Measurements from ENCODE around the gene IMPACT.

IMPACT gene

DNA sequence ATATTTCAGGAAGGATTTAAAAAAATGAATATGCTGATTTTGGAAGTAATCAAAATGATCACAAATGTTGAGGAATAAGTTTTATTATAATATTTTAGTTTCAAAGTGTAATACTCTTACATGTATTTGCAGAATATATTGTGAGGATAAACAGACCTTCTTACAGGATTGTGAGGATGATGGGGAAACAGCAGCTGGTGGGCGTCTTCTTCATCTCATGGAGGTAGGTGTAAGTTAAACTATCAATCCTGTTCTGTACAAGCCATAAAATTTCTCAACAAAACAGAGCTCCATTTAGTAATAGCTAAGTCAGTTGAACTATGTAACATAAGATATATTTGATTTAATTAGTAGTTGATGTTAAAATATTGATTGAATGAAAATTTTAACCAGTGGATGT is 21.5 kb downstream of the IMPACT start:
- TF ChIP-seq, protein P1, sequence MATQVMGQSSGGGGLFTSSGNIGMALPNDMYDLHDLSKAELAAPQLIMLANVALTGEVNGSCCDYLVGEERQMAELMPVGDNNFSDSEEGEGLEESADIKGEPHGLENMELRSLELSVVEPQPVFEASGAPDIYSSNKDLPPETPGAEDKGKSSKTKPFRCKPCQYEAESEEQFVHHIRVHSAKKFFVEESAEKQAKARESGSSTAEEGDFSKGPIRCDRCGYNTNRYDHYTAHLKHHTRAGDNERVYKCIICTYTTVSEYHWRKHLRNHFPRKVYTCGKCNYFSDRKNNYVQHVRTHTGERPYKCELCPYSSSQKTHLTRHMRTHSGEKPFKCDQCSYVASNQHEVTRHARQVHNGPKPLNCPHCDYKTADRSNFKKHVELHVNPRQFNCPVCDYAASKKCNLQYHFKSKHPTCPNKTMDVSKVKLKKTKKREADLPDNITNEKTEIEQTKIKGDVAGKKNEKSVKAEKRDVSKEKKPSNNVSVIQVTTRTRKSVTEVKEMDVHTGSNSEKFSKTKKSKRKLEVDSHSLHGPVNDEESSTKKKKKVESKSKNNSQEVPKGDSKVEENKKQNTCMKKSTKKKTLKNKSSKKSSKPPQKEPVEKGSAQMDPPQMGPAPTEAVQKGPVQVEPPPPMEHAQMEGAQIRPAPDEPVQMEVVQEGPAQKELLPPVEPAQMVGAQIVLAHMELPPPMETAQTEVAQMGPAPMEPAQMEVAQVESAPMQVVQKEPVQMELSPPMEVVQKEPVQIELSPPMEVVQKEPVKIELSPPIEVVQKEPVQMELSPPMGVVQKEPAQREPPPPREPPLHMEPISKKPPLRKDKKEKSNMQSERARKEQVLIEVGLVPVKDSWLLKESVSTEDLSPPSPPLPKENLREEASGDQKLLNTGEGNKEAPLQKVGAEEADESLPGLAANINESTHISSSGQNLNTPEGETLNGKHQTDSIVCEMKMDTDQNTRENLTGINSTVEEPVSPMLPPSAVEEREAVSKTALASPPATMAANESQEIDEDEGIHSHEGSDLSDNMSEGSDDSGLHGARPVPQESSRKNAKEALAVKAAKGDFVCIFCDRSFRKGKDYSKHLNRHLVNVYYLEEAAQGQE (IDR thresholded peaks at IDR 0.05; ENCODE audit: insufficient read depth in 1 of 2, low read depth in 2 of 2, low read length in 2 of 2) = no peak
- TF ChIP-seq FOXP2 (optimal IDR thresholded peaks at IDR 0.05; ENCODE audit: borderline replicate concordance, extremely low read depth, extremely low read length, insufficient read depth) (no peak), POLR2AphosphoS5 (IDR thresholded peaks at IDR 0.05; ENCODE audit: low read depth, low read length) (no peak), TAF1 (IDR thresholded peaks at IDR 0.05; ENCODE audit: borderline replicate concordance, insufficient read depth, low read length) (no peak), SIN3A (IDR thresholded peaks at IDR 0.05; ENCODE audit: borderline replicate concordance, insufficient read depth, low read length) (no peak)

DNA sequence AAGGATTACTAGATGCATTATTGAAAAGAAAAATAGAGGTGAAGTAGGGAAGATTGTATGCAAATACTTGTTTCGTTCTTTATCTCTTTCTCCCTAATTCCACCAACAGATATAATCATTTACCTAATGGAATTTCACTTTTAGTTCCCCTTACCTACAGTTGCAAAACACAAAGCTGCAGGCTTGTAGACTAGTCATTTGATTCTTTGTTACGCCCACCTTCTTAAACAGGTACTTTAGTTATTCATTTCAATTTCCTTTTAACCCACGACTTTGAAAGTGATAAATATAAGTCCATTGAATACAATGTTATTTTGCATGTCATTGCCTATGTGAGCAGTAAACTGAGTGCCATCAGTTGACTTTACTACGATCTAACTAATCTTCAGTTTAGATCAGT is 30.1 kb downstream of the IMPACT start:
- TF ChIP-seq FOXP2 (optimal IDR thresholded peaks at IDR 0.05; ENCODE audit: borderline replicate concordance, extremely low read depth, extremely low read length, insufficient read depth) (no peak), SIN3A (IDR thresholded peaks at IDR 0.05; ENCODE audit: borderline replicate concordance, insufficient read depth, low read length) (no peak), POLR2AphosphoS5 (IDR thresholded peaks at IDR 0.05; ENCODE audit: low read depth, low read length) (no peak), TAF1 (IDR thresholded peaks at IDR 0.05; ENCODE audit: borderline replicate concordance, insufficient read depth, low read length) (no peak)
- TF ChIP-seq, protein P1 (IDR thresholded peaks at IDR 0.05; ENCODE audit: insufficient read depth in 1 of 2, low read depth in 2 of 2, low read length in 2 of 2) = no peak

DNA sequence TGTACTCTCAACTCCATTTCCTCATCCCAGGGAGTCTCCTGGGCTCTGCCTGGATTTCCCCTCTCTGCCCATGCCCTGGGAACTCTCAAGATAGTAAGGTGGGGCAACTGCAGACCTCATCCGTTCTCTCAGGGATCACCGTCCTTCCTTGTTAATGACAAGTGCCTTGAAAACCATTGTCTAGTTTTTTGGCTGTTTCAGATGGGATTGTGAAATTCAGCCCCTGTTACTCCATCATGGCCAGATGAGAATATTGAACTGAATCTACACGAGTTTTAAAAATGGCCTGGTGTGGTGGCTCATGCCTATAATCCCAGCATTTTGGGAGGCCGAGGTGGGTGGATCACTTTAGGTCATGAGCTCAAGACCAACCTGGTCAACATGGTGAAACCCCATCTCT is 33.3 kb downstream of the IMPACT start:
- TF ChIP-seq TAF1 (IDR thresholded peaks at IDR 0.05; ENCODE audit: borderline replicate concordance, insufficient read depth, low read length) = no peak
- TF ChIP-seq SIN3A (IDR thresholded peaks at IDR 0.05; ENCODE audit: borderline replicate concordance, insufficient read depth, low read length) = no peak
- no peak for TF ChIP-seq FOXP2 (optimal IDR thresholded peaks at IDR 0.05; ENCODE audit: borderline replicate concordance, extremely low read depth, extremely low read length, insufficient read depth)
- TF ChIP-seq POLR2AphosphoS5 (IDR thresholded peaks at IDR 0.05; ENCODE audit: low read depth, low read length) = no peak
- TF ChIP-seq, protein P1 (IDR thresholded peaks at IDR 0.05; ENCODE audit: insufficient read depth in 1 of 2, low read depth in 2 of 2, low read length in 2 of 2) = no peak

DNA sequence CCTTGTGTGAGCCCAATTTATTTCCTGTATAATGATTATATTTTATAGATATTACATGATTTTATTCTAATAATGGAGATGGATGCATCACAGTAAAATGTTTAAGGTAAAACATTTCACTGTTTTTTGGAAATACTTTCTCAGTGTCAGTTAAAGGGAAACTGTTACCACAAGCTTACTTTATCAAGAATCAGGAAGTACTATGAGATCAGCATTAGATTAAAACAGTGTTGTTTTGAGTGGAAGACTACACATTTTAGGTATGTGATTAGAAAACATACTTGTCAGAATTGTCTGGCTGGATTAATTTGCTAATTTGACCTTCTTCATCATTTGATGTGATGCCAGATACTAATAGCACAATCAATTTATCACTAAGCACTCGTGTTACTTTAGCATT is 33.9 kb downstream of the IMPACT start, which contains the start of gene HRH4:
TSS of gene HRH4 (plus strand) at position 250 of the 400 bp plus-strand sequence. CDS start at position 342, 92 bp downstream.
- no peak for TF ChIP-seq SIN3A (IDR thresholded peaks at IDR 0.05; ENCODE audit: borderline replicate concordance, insufficient read depth, low read length)
- TF ChIP-seq, protein P1 (IDR thresholded peaks at IDR 0.05; ENCODE audit: insufficient read depth in 1 of 2, low read depth in 2 of 2, low read length in 2 of 2) = no peak
- no peak for TF ChIP-seq POLR2AphosphoS5 (IDR thresholded peaks at IDR 0.05; ENCODE audit: low read depth, low read length)
- TF ChIP-seq TAF1 (IDR thresholded peaks at IDR 0.05; ENCODE audit: borderline replicate concordance, insufficient read depth, low read length) = no peak
- TF ChIP-seq FOXP2 (optimal IDR thresholded peaks at IDR 0.05; ENCODE audit: borderline replicate concordance, extremely low read depth, extremely low read length, insufficient read depth) = no peak

DNA sequence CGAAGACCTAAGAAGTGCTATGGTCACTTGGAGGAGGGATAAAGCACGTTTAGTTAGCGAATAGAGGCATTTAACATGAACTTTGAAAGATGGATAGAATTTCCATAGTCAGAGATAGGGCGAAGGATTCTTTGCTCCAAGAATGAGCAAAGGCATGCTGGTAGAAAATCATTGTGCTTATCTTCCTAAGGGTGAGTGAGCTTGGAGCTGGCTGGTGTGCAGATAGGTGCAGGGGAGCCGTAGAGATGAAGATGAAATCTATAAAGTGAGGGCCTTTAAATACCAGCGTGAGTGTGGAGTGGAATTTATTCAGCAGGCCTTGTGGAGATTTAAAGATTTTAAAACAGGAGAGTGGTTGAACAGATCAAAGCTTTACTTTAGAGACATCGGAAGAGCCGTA is 35.5 kb downstream of the IMPACT start:
- no peak for TF ChIP-seq POLR2AphosphoS5 (IDR thresholded peaks at IDR 0.05; ENCODE audit: low read depth, low read length)
- no peak for TF ChIP-seq TAF1 (IDR thresholded peaks at IDR 0.05; ENCODE audit: borderline replicate concordance, insufficient read depth, low read length)
- no peak for TF ChIP-seq SIN3A (IDR thresholded peaks at IDR 0.05; ENCODE audit: borderline replicate concordance, insufficient read depth, low read length)
- TF ChIP-seq, protein P1 (IDR thresholded peaks at IDR 0.05; ENCODE audit: insufficient read depth in 1 of 2, low read depth in 2 of 2, low read length in 2 of 2) = no peak
- TF ChIP-seq FOXP2 (optimal IDR thresholded peaks at IDR 0.05; ENCODE audit: borderline replicate concordance, extremely low read depth, extremely low read length, insufficient read depth) = no peak
